ENCODE measurements around the gene DYNC1H1. TPM values are rescaled to one million over a fixed set of nuclear protein-coding genes. Genes with fewer than 3 reads are reported as not detected.

The DYNC1H1 gene
- total RNA-seq, 4 donors from 2014 or later, result 606 to 1,020 (median 666) TPM

GRCh38 chr14:102089621-102090343, 125.4 kb downstream of the DYNC1H1 start:
- 73 to 85% methylated on average over 4 to 7 of the region's 11 CpGs for whole genome bisulfite sequencing, 2 donors (ENCODE audit: low coverage in 1 of 2)
- ATAC-seq, result no peak
- no peaks in the 10 kb centered on the region for H3K27me3 ChIP-seq

GRCh38 chr14:102090713-102091112, 126.3 kb downstream of the DYNC1H1 start:
- peaks cover 0 to 3% of the 10 kb centered on the region in 2 donors for H3K36me3 ChIP-seq
- WGBS, 2 donors (ENCODE audit: low coverage in 1 of 2), result 78 to 92% methylated on average over 2 to 3 of the region's 3 CpGs

More at GRCh38 chr14:102089621-102090343, 125.4 kb downstream of the DYNC1H1 start:
- Histone ChIP-seq H3K36me3 (peaks cover 0 to 12% of the 10 kb centered on the region in 2 donors), H3K9me3 (no peaks in the 10 kb centered on the region), H3K4me1 (peaks cover 0 to 30% (median 7%) of the 10 kb centered on the region in 3 donors), H3K4me3 (no peak overlapping the region), H3K27ac (no peak overlapping the region)
- no peak for TF ChIP-seq CTCF (IDR thresholded peaks at IDR 0.05)
- no peak for TF ChIP-seq POLR2A (IDR thresholded peaks at IDR 0.05)
- TF ChIP-seq EP300 (IDR thresholded peaks at IDR 0.05), result no peak
- no peak for TF ChIP-seq POLR2AphosphoS5 (IDR thresholded peaks at IDR 0.05)

GRCh38 chr14:102092806-102093205, 128.4 kb downstream of the DYNC1H1 start:
- no peak for TF ChIP-seq POLR2A (IDR thresholded peaks at IDR 0.05)
- TF ChIP-seq POLR2AphosphoS5 (IDR thresholded peaks at IDR 0.05), result no peak
- no peak for TF ChIP-seq EP300 (IDR thresholded peaks at IDR 0.05)
- no peak for TF ChIP-seq CTCF (IDR thresholded peaks at IDR 0.05)
- H3K4me1 ChIP-seq, result peaks cover 0 to 25% (median 0%) of the 10 kb centered on the region in 3 donors
- 94 to 95% methylated on average over 8 to 10 of the region's 10 CpGs for WGBS, 2 donors (ENCODE audit: low coverage in 1 of 2)
- H3K27me3 ChIP-seq, result no peaks in the 10 kb centered on the region
- H3K36me3 ChIP-seq, result no peaks in the 10 kb centered on the region
- no peak for ATAC-seq
- no peak overlapping the region for H3K27ac ChIP-seq
- no peak overlapping the region for H3K4me3 ChIP-seq
- H3K9me3 ChIP-seq, result no peaks in the 10 kb centered on the region

More at GRCh38 chr14:102090713-102091112, 126.3 kb downstream of the DYNC1H1 start:
- no peak for ATAC-seq
- Histone ChIP-seq H3K4me1 (peaks cover 0 to 21% (median under 1%) of the 10 kb centered on the region in 3 donors), H3K4me3 (no peak overlapping the region), H3K9me3 (no peaks in the 10 kb centered on the region), H3K27me3 (no peaks in the 10 kb centered on the region), H3K27ac (no peak overlapping the region)
- TF ChIP-seq CTCF (IDR thresholded peaks at IDR 0.05) (no peak), EP300 (IDR thresholded peaks at IDR 0.05) (no peak), POLR2A (IDR thresholded peaks at IDR 0.05) (no peak)

- 51 to 60% methylated on average over 2 to 6 of the region's 7 CpGs for WGBS, 2 donors (ENCODE audit: low coverage in 1 of 2)
- Histone ChIP-seq H3K4me3 (no peak overlapping the region), H3K9me3 (no peaks in the 10 kb centered on the region), H3K27ac (no peak overlapping the region), H3K36me3 (peaks cover 0 to 3% of the 10 kb centered on the region in 2 donors), H3K4me1 (peaks cover 0 to 12% (median 0%) of the 10 kb centered on the region in 3 donors), H3K27me3 (no peaks in the 10 kb centered on the region)
- TF ChIP-seq POLR2AphosphoS5 (IDR thresholded peaks at IDR 0.05), result no peak
- TF ChIP-seq CTCF (IDR thresholded peaks at IDR 0.05), result no peak
- TF ChIP-seq EP300 (IDR thresholded peaks at IDR 0.05), result no peak
- TF ChIP-seq POLR2A (IDR thresholded peaks at IDR 0.05), result no peak
- ATAC-seq, result no peak
These were observed 129.7 kb downstream of the DYNC1H1 start for GRCh38 chr14:102094101-102094500.

Data from gastroesophageal sphincter (tissue), 4 donors.